WTC11 (cell line): ENCODE measurements around the gene PADI6. TPM values are rescaled to one million over a fixed set of nuclear protein-coding genes. Genes with fewer than 3 reads are reported as not detected.

ENCODE experiments used
- ATAC-seq: fragments of 200-7000 bp; cut with Tn5 transposase; 2 replicates; pipeline ENCODE4 v1.10.0; 2021; ENCODE audit warnings: mild to moderate bottlenecking, moderate library complexity
- CTCF ChIA-PET: fragments of 300-600 bp; sonication (Branson Sonifier 250); formaldehyde crosslinking; loops from one replicate; lab custom pipeline; 2021; ENCODE audit warnings: antibody characterized with exemption; lab: Charles Lee
- POLR2A ChIA-PET: fragments of 350-600 bp; sonication (Branson Sonifier 250); formaldehyde crosslinking; loops from one replicate; lab custom pipeline; 2021; ENCODE audit warnings: antibody characterized with exemption; lab: Charles Lee
- DNase-seq: peaks from one replicate; pipeline ENCODE4 v3.0.0; 2021; ENCODE audit warnings: low spot score
- H3K27ac Mint-ChIP-seq: 2 replicates; pipeline ENCODE4 v1.8.0; 2021; ENCODE audit warnings: mixed read lengths
- H3K27me3 Mint-ChIP-seq: 2 replicates; pipeline ENCODE4 v1.8.0; 2021; ENCODE audit warnings: low read depth, mild to moderate bottlenecking, moderate library complexity, mixed read lengths
- H3K36me3 Mint-ChIP-seq: 2 replicates; pipeline ENCODE4 v1.8.0; 2021; ENCODE audit warnings: mixed read lengths
- H3K4me1 Mint-ChIP-seq: 2 replicates; pipeline ENCODE4 v1.8.0; 2022; ENCODE audit warnings: mixed read lengths
- H3K4me3 Mint-ChIP-seq: 2 replicates; pipeline ENCODE4 v1.8.0; 2021; ENCODE audit warnings: mild to moderate bottlenecking, moderate library complexity, mixed read lengths
- H3K9me3 Mint-ChIP-seq: 2 replicates; pipeline ENCODE4 v1.8.0; 2021; ENCODE audit warnings: mixed read lengths
- ELF4 ChIP-seq: sonication (generic); formaldehyde crosslinking; IDR thresholded peaks from 2 replicates; pipeline ENCODE4 v1.8.1; 2022; ENCODE audit warnings: low read depth, mild to moderate bottlenecking, moderate library complexity, missing genetic modification reagents
- EMX1 ChIP-seq: fragments of 250-450 bp; sonication (Bioruptor Pico); IDR thresholded peaks from 2 replicates; pipeline ENCODE4 v1.8.0; 2021; ENCODE audit warnings: mild to moderate bottlenecking
- ETV6 ChIP-seq: sonication (generic); formaldehyde crosslinking; IDR thresholded peaks from 2 replicates; pipeline ENCODE4 v1.8.1; 2022; ENCODE audit warnings: mild to moderate bottlenecking, missing genetic modification reagents
- FOXJ3 ChIP-seq: sonication (generic); formaldehyde crosslinking; IDR thresholded peaks from 2 replicates; pipeline ENCODE4 v1.9.0; 2021; ENCODE audit warnings: missing genetic modification reagents, mild to moderate bottlenecking, borderline replicate concordance
- GRHL2 ChIP-seq: fragments of 250-450 bp; sonication (Bioruptor Pico); IDR thresholded peaks from 2 replicates; pipeline ENCODE4 v1.8.0; 2022; ENCODE audit warnings: mild to moderate bottlenecking, moderate library complexity; ENCODE audit not compliant: insufficient replicate concordance, severe bottlenecking
- GTF2I ChIP-seq: fragments of 250-450 bp; sonication (Bioruptor Pico); conservative IDR thresholded peaks from 2 replicates; pipeline ENCODE4 v1.4.0; 2021; ENCODE audit warnings: mild to moderate bottlenecking
- JAZF1 ChIP-seq: fragments of 250-450 bp; sonication (Bioruptor Pico); IDR thresholded peaks from 2 replicates; pipeline ENCODE4 v1.9.0; 2021; ENCODE audit warnings: moderate library complexity, mild to moderate bottlenecking, inconsistent platforms
- MXD4 ChIP-seq: fragments of 250-450 bp; sonication (Bioruptor Pico); IDR thresholded peaks from 2 replicates; pipeline ENCODE4 v1.8.0; 2021; ENCODE audit warnings: mild to moderate bottlenecking, moderate library complexity, borderline replicate concordance
- NFATC4 ChIP-seq: fragments of 250-450 bp; sonication (Bioruptor Pico); IDR thresholded peaks from 2 replicates; pipeline ENCODE4 v1.9.0; 2021; ENCODE audit warnings: mild to moderate bottlenecking
- NR2C2 ChIP-seq: sonication (generic); formaldehyde crosslinking; IDR thresholded peaks from 2 replicates; pipeline ENCODE4 v1.8.0; 2022; ENCODE audit warnings: mild to moderate bottlenecking, missing genetic modification reagents
- NR3C1 ChIP-seq: sonication (generic); formaldehyde crosslinking; conservative IDR thresholded peaks from 2 replicates; pipeline ENCODE4 v1.8.1; 2023; ENCODE audit warnings: low read depth, mild to moderate bottlenecking, missing genetic modification reagents
- RELA ChIP-seq: sonication (generic); formaldehyde crosslinking; IDR thresholded peaks from 2 replicates; pipeline ENCODE4 v1.8.1; 2022; ENCODE audit warnings: missing genetic modification reagents, mild to moderate bottlenecking, borderline replicate concordance
- SMAD4 ChIP-seq: sonication (generic); formaldehyde crosslinking; IDR thresholded peaks from 2 replicates; pipeline ENCODE4 v1.8.0; 2022; ENCODE audit warnings: mild to moderate bottlenecking, missing genetic modification reagents
- USF2 ChIP-seq: sonication (generic); formaldehyde crosslinking; IDR thresholded peaks from 2 replicates; pipeline ENCODE4 v1.8.1; 2023; ENCODE audit warnings: mild to moderate bottlenecking, missing genetic modification reagents, moderate library complexity
- ZNF232 ChIP-seq: sonication (generic); formaldehyde crosslinking; IDR thresholded peaks from 2 replicates; pipeline ENCODE4 v1.8.0; 2022; ENCODE audit warnings: mild to moderate bottlenecking, missing genetic modification reagents
- ZNF416 ChIP-seq: fragments of 250-450 bp; sonication (Bioruptor Pico); IDR thresholded peaks from 2 replicates; pipeline ENCODE4 v1.9.0; 2021; ENCODE audit warnings: mild to moderate bottlenecking, inconsistent platforms
- ZNF532 ChIP-seq: fragments of 250-450 bp; sonication (Bioruptor Pico); IDR thresholded peaks from 2 replicates; pipeline ENCODE4 v1.9.0; 2021; ENCODE audit warnings: mild to moderate bottlenecking, borderline replicate concordance
- total RNA-seq: library from RNA; stranded (reverse); gene quantifications from 3 replicates; pipeline ENCODE4 v1.2.3, GENCODE V29; 2021
- TF ChIP-seq, protein P1 (sequence below): fragments of 250-450 bp; sonication (Bioruptor Pico); IDR thresholded peaks from 2 replicates; pipeline ENCODE4 v1.8.0; 2021; ENCODE audit warnings: mild to moderate bottlenecking
- TF ChIP-seq, protein P2 (sequence below): sonication (generic); formaldehyde crosslinking; IDR thresholded peaks from 2 replicates; pipeline ENCODE4 v1.8.0; 2022; ENCODE audit warnings: mild to moderate bottlenecking, missing genetic modification reagents

Gene PADI6
- total RNA-seq, 1 experiment from 2014 or later, result not detected

DNA sequence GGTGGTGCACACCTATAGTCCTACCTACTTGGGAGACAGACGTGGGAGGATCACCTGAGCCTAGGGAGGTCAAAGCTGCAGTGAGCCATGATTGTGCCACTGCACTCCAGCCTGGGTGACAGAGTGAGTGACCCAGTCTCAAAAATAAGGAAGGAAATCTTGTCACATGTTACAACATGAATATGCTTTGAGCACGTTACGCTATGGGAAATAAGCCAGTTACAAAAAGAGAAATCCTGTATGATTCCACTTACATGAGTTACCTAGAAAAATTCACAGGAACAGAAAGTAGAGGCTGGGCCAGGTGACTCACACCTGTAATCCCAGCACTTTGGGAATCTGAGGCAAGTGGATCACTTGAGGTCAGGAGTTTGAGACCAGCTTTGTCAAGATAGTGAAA lies 6.7 kb upstream of the PADI6 start:
- H3K27ac Mint-ChIP-seq, result no peak overlapping the region
- no peak for TF ChIP-seq NFATC4 (CRISPR knock-in tag)
- TF ChIP-seq RELA (CRISPR knock-in tag), result no peak
- no peak for TF ChIP-seq ETV6 (CRISPR knock-in tag)
- TF ChIP-seq NR3C1 (CRISPR knock-in tag), result no peak
- TF ChIP-seq ZNF232 (CRISPR knock-in tag), result no peak
- no peak for TF ChIP-seq ZNF532 (CRISPR knock-in tag)
- H3K36me3 Mint-ChIP-seq, result no peaks in the 10 kb centered on the region
- ATAC-seq, result no peak
- H3K4me3 Mint-ChIP-seq, result no peak overlapping the region
- H3K27me3 Mint-ChIP-seq, result no peaks in the 10 kb centered on the region; the same call in 1 of the 2 replicates
- peaks cover 9% of the 10 kb centered on the region; the same call in 1 of the 2 replicates for H3K9me3 Mint-ChIP-seq
- no peak for DNase-seq
- peaks cover 19% of the 10 kb centered on the region for H3K4me1 Mint-ChIP-seq
- ChIA-PET POLR2A (no interaction called here), CTCF (no interaction called here)

DNA sequence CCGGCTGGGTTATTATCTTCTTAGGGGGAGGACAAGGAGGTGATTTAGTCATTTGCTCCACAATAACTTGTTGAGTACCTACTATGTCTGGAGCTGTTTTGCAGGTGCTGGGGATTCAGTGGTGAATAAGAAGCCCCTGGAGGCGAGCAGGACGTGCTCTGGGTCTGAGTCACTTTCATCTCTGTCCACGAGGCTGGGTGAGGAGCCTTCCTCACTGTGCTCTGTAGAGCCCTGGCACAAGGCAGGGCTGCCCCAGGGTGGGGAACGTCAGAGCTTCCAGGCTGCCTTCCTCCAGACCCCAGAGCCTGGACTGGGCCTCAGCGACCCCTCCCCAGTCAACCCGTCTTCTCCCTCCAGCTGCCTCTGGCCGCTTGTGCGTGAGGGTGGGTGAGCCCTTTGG lies 2.5 kb upstream of the PADI6 start:
- Mint-ChIP-seq H3K36me3 (no peaks in the 10 kb centered on the region), H3K4me1 (peaks cover 25% of the 10 kb centered on the region), H3K27me3 (no peaks in the 10 kb centered on the region; the same call in 1 of the 2 replicates), H3K9me3 (peaks cover 2% of the 10 kb centered on the region; the same call in 1 of the 2 replicates), H3K27ac (no peak overlapping the region), H3K4me3 (no peak overlapping the region)
- ChIA-PET POLR2A (no interaction called here), CTCF (interaction anchor here (0.8 to 2.4 kb wide), 4 partner anchors 10 to 298 kb away, joined by 3 to 8 read pairs (median 3); no protein-coding TSS in a partner anchor)
- DNase-seq, result no peak
- TF ChIP-seq FOXJ3 (no peak), SMAD4 (no peak), ZNF416 (CRISPR knock-in tag) (no peak), NR2C2 (CRISPR knock-in tag) (no peak), JAZF1 (CRISPR knock-in tag) (no peak), MXD4 (CRISPR knock-in tag) (no peak), ELF4 (CRISPR knock-in tag) (no peak), GTF2I (no peak), USF2 (CRISPR knock-in tag) (no peak), GRHL2 (CRISPR knock-in tag) (no peak), EMX1 (CRISPR knock-in tag) (no peak)
- TF ChIP-seq, protein P1, sequence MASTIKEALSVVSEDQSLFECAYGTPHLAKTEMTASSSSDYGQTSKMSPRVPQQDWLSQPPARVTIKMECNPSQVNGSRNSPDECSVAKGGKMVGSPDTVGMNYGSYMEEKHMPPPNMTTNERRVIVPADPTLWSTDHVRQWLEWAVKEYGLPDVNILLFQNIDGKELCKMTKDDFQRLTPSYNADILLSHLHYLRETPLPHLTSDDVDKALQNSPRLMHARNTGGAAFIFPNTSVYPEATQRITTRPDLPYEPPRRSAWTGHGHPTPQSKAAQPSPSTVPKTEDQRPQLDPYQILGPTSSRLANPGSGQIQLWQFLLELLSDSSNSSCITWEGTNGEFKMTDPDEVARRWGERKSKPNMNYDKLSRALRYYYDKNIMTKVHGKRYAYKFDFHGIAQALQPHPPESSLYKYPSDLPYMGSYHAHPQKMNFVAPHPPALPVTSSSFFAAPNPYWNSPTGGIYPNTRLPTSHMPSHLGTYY (CRISPR knock-in tag), result no peak
- TF ChIP-seq, protein P2, sequence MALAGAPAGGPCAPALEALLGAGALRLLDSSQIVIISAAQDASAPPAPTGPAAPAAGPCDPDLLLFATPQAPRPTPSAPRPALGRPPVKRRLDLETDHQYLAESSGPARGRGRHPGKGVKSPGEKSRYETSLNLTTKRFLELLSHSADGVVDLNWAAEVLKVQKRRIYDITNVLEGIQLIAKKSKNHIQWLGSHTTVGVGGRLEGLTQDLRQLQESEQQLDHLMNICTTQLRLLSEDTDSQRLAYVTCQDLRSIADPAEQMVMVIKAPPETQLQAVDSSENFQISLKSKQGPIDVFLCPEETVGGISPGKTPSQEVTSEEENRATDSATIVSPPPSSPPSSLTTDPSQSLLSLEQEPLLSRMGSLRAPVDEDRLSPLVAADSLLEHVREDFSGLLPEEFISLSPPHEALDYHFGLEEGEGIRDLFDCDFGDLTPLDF, result no peak
- ATAC-seq, result no peak; the same call in 1 of the 2 replicates
